ENCODE results near the gene NPRL2. TPM values are rescaled to one million over a fixed set of nuclear protein-coding genes. Genes with fewer than 3 reads are reported as not detected.

Gene NPRL2
- total RNA-seq, 2 donors from 2014 or later, result 21.8 TPM

DNA sequence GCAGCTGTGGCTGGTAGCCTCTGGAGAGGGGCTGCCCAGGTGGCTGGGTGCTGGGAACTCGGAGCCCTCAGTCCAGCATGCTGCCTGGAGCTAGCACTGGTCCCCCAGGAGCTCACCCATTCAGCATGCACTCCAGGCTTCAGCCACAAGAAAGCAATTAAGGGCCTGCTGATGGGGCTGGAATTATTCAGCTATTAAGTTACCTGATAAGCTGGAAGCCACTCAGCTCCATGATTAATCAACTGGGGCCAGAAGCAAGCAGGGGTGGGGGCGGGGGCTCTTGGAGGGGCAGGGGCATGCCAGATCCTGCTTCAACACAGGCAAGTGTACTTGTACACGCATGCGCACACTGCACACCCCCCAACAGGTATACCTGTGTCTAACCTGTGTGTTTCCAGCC is 30.8 kb upstream of the NPRL2 start:
- Histone ChIP-seq H3K4me1 (ENCODE audit: control insufficient read depth, insufficient read depth, low read length) (peaks cover 7% of the 10 kb centered on the region), H3K27ac (ENCODE audit: low read depth, low read length) (no peak overlapping the region), H3K27me3 (ENCODE audit: control insufficient read depth, insufficient read depth, low read length, poor library complexity, severe bottlenecking) (no peaks in the 10 kb centered on the region), H3K9ac (ENCODE audit: extremely low read depth, low read length, poor library complexity, severe bottlenecking) (no peak overlapping the region), H3K9me3 (ENCODE audit: control insufficient read depth, low read length) (no peaks in the 10 kb centered on the region), H3K36me3 (ENCODE audit: control insufficient read depth, insufficient read depth, low read length) (no peaks in the 10 kb centered on the region), H3K4me3 (ENCODE audit: low read length) (no peak overlapping the region)
- H3K9me3 Mint-ChIP-seq, result no peaks in the 10 kb centered on the region
- 90 to 100% methylated on average over 3 to 4 of the region's 4 CpGs for WGBS, 2 experiments (ENCODE audit: insufficient coverage in 1 of 2, insufficient read length in 1 of 2)
- no peak overlapping the region for H3K4me3 Mint-ChIP-seq
- DNase-seq, result no peak
- H3K27ac Mint-ChIP-seq, result no peak overlapping the region
- H3K27me3 Mint-ChIP-seq (ENCODE audit: insufficient read depth), result no peaks in the 10 kb centered on the region
- peaks cover 7% of the 10 kb centered on the region for H3K4me1 Mint-ChIP-seq
- no peak for TF ChIP-seq CTCF (conservative IDR thresholded peaks at IDR 0.05)
- H3K36me3 Mint-ChIP-seq (ENCODE audit: low read depth), result no peaks in the 10 kb centered on the region

- no peak overlapping the region for H3K27ac ChIP-seq (ENCODE audit: low read depth, low read length)
- H3K27me3 ChIP-seq (ENCODE audit: control insufficient read depth, insufficient read depth, low read length, poor library complexity, severe bottlenecking), result no peaks in the 10 kb centered on the region
- Mint-ChIP-seq H3K27ac (no peak overlapping the region), H3K27me3 (ENCODE audit: insufficient read depth) (no peaks in the 10 kb centered on the region), H3K9me3 (no peaks in the 10 kb centered on the region), H3K36me3 (ENCODE audit: low read depth) (no peaks in the 10 kb centered on the region), H3K4me3 (no peak overlapping the region), H3K4me1 (peaks cover 2% of the 10 kb centered on the region)
- no peaks in the 10 kb centered on the region for H3K9me3 ChIP-seq (ENCODE audit: control insufficient read depth, low read length)
- no peaks in the 10 kb centered on the region for H3K36me3 ChIP-seq (ENCODE audit: control insufficient read depth, insufficient read depth, low read length)
- H3K4me3 ChIP-seq (ENCODE audit: low read length), result no peak overlapping the region
- no peak for TF ChIP-seq CTCF (conservative IDR thresholded peaks at IDR 0.05)
- no peaks in the 10 kb centered on the region for H3K4me1 ChIP-seq (ENCODE audit: control insufficient read depth, insufficient read depth, low read length)
- DNase-seq, result no peak
- no peak overlapping the region for H3K9ac ChIP-seq (ENCODE audit: extremely low read depth, low read length, poor library complexity, severe bottlenecking)
- 93 to 95% methylated on average over 9 to 17 of the region's 17 CpGs for WGBS, 2 experiments (ENCODE audit: insufficient coverage in 1 of 2, insufficient read length in 1 of 2)
Observed at GRCh38 chr3:50380405-50381085, 30.0 kb upstream of the NPRL2 start.

GRCh38 chr3:50378757-50379156 is 28.2 kb upstream of the NPRL2 start:
- H3K36me3 Mint-ChIP-seq (ENCODE audit: low read depth), result no peaks in the 10 kb centered on the region
- H3K27ac Mint-ChIP-seq, result no peak overlapping the region
- WGBS, 2 experiments (ENCODE audit: insufficient coverage in 1 of 2, insufficient read length in 1 of 2), result 91 to 92% methylated on average over 17 of the region's 17 CpGs

More at GRCh38 chr3:50378757-50379156, 28.2 kb upstream of the NPRL2 start:
- Histone ChIP-seq H3K4me3 (ENCODE audit: low read length) (no peak overlapping the region), H3K36me3 (ENCODE audit: control insufficient read depth, insufficient read depth, low read length) (no peaks in the 10 kb centered on the region), H3K27ac (ENCODE audit: low read depth, low read length) (no peak overlapping the region), H3K9me3 (ENCODE audit: control insufficient read depth, low read length) (no peaks in the 10 kb centered on the region), H3K9ac (ENCODE audit: extremely low read depth, low read length, poor library complexity, severe bottlenecking) (no peak overlapping the region), H3K4me1 (ENCODE audit: control insufficient read depth, insufficient read depth, low read length) (no peaks in the 10 kb centered on the region), H3K27me3 (ENCODE audit: control insufficient read depth, insufficient read depth, low read length, poor library complexity, severe bottlenecking) (no peaks in the 10 kb centered on the region)
- DNase-seq, result no peak
- TF ChIP-seq CTCF (conservative IDR thresholded peaks at IDR 0.05), result peak; percentile 8
- H3K4me1 Mint-ChIP-seq, result peaks cover 2% of the 10 kb centered on the region
- no peaks in the 10 kb centered on the region for H3K9me3 Mint-ChIP-seq
- no peak overlapping the region for H3K4me3 Mint-ChIP-seq
- no peaks in the 10 kb centered on the region for H3K27me3 Mint-ChIP-seq (ENCODE audit: insufficient read depth)
